ENCODE measurements around the gene TM9SF2.
"Not testable (repeated sequence)": the region's sequence is repeated elsewhere in the genome, so short reads cannot be mapped to it uniquely, and the experiment has no call there.

DNA sequence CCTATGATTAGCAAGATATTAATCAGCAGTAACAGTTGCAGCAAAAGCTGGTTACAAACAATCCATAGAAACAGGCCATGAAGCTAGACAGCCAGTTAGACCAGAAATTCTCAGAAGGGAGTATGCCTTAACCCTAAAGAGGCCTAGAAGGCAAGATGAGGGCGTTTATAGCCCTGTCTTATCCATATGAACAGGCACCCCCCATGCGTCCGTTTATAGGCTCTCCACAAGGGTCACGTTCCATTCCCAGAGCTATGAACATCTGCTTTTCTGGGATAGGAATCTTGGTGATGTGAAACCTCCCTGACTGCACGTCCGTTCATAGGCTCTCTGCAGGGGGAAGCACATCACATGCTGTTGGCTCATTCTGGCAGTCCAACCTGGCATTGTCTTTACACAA, 67.6 kb downstream of the TM9SF2 start:
- TF ChIP-seq, protein P1, sequence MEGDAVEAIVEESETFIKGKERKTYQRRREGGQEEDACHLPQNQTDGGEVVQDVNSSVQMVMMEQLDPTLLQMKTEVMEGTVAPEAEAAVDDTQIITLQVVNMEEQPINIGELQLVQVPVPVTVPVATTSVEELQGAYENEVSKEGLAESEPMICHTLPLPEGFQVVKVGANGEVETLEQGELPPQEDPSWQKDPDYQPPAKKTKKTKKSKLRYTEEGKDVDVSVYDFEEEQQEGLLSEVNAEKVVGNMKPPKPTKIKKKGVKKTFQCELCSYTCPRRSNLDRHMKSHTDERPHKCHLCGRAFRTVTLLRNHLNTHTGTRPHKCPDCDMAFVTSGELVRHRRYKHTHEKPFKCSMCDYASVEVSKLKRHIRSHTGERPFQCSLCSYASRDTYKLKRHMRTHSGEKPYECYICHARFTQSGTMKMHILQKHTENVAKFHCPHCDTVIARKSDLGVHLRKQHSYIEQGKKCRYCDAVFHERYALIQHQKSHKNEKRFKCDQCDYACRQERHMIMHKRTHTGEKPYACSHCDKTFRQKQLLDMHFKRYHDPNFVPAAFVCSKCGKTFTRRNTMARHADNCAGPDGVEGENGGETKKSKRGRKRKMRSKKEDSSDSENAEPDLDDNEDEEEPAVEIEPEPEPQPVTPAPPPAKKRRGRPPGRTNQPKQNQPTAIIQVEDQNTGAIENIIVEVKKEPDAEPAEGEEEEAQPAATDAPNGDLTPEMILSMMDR (IDR thresholded peaks at IDR 0.05; ENCODE audit: insufficient read depth, low read depth, low read length): not testable (repeated sequence)
- not testable (repeated sequence) for TF ChIP-seq EZH2 (IDR thresholded peaks at IDR 0.05; ENCODE audit: insufficient read depth, low read length)

All from astrocyte (in vitro differentiated cells and primary cell).